BJ (cell line): Measurements from ENCODE around the gene ATF7IP2. TPM values are rescaled to one million over a fixed set of nuclear protein-coding genes. Genes with fewer than 3 reads are reported as not detected.

ENCODE experiments used
- CTCF ChIA-PET: fragments of 350-600 bp; formaldehyde crosslinking; extraction: SDS; loops from one replicate; lab custom pipeline; 2021; ENCODE audit warnings: antibody characterized with exemption, inconsistent platforms; lab: Yijun Ruan, JAX
- POLR2A ChIA-PET: fragments of 300-600 bp; sonication (Branson Sonifier 250); formaldehyde crosslinking; extraction: SDS; loops from one replicate; lab custom pipeline; 2021; ENCODE audit warnings: antibody characterized with exemption; lab: Charles Lee
- DNase-seq: peaks from one replicate; pipeline ENCODE4 v3.0.0-alpha.2; 2011; ENCODE audit warnings: low read depth
- H3K27me3 ChIP-seq: 2 replicates; pipeline ENCODE4 v1.6.0; 2011; ENCODE audit warnings: low read length; ENCODE audit not compliant: control insufficient read depth, insufficient read depth
- H3K36me3 ChIP-seq: 2 replicates; pipeline ENCODE4 v1.5.1; 2011; ENCODE audit warnings: low read length; ENCODE audit not compliant: control insufficient read depth, insufficient read depth
- H3K4me3 ChIP-seq: 2 replicates; pipeline ENCODE4 v1.5.1; 2011; ENCODE audit warnings: low read depth, mild to moderate bottlenecking, control low read depth, low read length
- polyA plus RNA-seq: library from polyadenylated mRNA; depleted of rRNA; stranded (reverse); fragments of >200 nt; gene quantifications from 2 replicates; pipeline ENCODE4 v1.2.3, GENCODE V29; 2011
- TF ChIP-seq, protein P1 (sequence below): IDR thresholded peaks from 2 replicates; pipeline ENCODE4 v1.5.1; 2011; ENCODE audit warnings: low read depth, mild to moderate bottlenecking, control low read depth, inconsistent platforms, low read length, moderate library complexity; ENCODE audit not compliant: insufficient read depth

Gene ATF7IP2
- polyA plus RNA-seq, 1 experiment: 2.5 TPM

DNA sequence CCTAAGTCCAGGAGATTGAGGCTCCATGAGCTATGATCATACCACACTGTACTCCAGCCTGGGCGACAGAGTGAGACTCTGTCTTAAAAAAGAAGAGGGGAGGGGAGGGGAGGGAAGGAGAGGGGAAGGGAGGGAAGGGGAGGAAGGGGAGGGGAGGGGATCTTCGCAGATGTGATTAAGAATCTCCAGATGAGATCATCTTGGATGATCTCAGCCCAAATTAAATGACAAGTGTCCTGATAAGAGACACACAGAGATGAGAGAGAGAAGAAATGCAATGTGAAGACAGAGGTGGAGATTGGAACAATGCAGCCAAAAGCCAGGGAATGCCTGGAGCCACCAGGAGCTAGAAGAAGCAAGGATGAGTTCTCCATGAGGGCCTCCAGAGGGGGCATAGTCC is 124.4 kb downstream of the ATF7IP2 start:
- no peak overlapping the region for H3K4me3 ChIP-seq
- DNase-seq: no peak
- no peaks in the 10 kb centered on the region for H3K36me3 ChIP-seq
- no peaks in the 10 kb centered on the region for H3K27me3 ChIP-seq
- ChIA-PET POLR2A (no interaction called here), CTCF (interaction anchor here (0.6 to 3.3 kb wide), 14 partner anchors 12 to 1374 kb away, joined by 3 to 34 read pairs (median 4); no protein-coding TSS in a partner anchor)
- TF ChIP-seq, protein P1, sequence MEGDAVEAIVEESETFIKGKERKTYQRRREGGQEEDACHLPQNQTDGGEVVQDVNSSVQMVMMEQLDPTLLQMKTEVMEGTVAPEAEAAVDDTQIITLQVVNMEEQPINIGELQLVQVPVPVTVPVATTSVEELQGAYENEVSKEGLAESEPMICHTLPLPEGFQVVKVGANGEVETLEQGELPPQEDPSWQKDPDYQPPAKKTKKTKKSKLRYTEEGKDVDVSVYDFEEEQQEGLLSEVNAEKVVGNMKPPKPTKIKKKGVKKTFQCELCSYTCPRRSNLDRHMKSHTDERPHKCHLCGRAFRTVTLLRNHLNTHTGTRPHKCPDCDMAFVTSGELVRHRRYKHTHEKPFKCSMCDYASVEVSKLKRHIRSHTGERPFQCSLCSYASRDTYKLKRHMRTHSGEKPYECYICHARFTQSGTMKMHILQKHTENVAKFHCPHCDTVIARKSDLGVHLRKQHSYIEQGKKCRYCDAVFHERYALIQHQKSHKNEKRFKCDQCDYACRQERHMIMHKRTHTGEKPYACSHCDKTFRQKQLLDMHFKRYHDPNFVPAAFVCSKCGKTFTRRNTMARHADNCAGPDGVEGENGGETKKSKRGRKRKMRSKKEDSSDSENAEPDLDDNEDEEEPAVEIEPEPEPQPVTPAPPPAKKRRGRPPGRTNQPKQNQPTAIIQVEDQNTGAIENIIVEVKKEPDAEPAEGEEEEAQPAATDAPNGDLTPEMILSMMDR: no peak

DNA sequence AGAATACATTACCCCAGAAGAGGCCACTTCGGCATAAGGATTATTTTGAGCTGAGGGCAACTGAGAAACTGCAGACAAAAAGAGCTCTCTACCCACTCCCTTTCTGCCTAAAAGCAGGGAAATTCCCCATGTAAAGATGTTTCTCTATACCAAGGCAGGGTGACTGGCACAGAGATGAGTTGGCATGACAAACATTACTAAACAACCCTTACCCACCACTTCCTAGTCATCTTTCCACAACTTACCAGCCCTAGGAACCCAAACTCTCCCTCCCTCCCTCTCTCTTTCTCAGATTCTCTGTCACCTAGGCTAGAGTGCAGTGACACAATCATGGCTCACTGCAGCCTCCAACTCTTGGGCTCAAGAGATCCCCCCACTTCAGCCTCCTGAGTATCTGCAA is 126.0 kb downstream of the ATF7IP2 start:
- CTCF ChIA-PET: interaction anchor here (0.6 to 3.5 kb wide), 3 partner anchors 11 to 226 kb away, joined by 3 to 26 read pairs (median 16); no protein-coding TSS in a partner anchor
- TF ChIP-seq, protein P1: no peak

DNA sequence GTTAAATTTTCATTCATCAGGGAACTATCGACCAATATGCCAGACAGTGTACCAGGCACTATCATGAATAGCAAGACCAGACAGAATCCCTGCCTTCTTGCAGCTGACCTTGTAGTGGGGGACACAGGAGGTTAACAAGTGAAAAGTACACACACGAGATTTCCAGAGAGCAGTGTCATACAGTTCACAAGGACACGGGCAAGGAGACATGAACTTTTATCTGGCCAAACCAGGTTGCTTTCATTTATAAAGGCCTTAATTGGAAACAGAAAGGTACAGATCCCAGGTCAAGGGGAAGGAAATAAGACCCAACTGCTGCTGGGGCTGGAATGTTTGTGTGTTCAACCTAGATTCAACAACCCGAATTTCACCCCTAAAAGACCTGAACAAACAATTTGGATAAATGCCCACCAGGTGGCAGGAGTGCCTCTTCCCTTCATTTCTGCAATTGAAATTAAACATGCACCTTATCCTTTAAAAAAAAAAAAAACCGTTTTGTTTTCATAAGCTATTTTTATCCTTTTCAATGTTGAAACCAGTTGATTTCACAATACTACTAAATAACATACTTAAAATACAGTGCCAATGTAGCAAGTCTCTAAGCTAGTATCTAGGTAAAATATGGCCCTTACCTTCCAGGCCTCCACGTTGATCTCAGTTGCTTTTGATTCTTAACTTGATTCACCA is 128.7 kb downstream of the ATF7IP2 start:
- POLR2A ChIA-PET: interaction anchor here (0.5 kb wide), 1 partner anchor 249 kb away, joined by 3 read pairs; no protein-coding TSS in a partner anchor
- peak; percentile 27 for DNase-seq
- Histone ChIP-seq H3K4me3 (no peak overlapping the region), H3K36me3 (no peaks in the 10 kb centered on the region), H3K27me3 (no peaks in the 10 kb centered on the region)
- CTCF ChIA-PET: interaction anchor here (0.5 to 5.4 kb wide), 22 partner anchors 8 to 1376 kb away, joined by 3 to 83 read pairs (median 4); partner anchors contain the start of genes EMP2 and NUBP1
- TF ChIP-seq, protein P1: peak; percentile 48

More for the DNA sequence above, 126.0 kb downstream of the ATF7IP2 start:
- Histone ChIP-seq H3K4me3 (no peak overlapping the region), H3K27me3 (no peaks in the 10 kb centered on the region), H3K36me3 (no peaks in the 10 kb centered on the region)
- no peak for DNase-seq
- POLR2A ChIA-PET: no interaction called here

DNA sequence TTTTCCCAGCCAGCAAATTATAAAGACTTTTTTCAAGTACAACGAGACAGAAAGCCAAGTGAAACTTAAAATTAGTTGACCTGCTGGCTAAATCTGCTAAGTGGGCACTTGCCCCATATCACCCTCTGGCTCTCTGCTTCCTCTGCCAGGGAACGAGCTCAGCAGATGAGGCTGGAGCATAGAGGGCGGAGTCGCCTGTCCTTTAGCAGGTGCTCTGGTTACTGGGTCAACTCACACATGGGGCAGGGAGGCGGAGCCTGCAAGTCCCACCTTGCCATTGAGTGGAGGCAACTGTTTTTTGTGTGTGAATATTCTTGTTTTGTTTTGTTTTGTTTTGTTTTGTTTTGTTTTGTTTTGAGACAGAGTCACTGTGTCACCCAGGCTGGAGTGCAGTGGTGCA is 132.0 kb downstream of the ATF7IP2 start:
- CTCF ChIA-PET: interaction anchor here (5.4 kb wide), 1 partner anchor 220 kb away, joined by 83 read pairs; no protein-coding TSS in a partner anchor
- POLR2A ChIA-PET: no interaction called here
- TF ChIP-seq, protein P1: no peak
- no peak for DNase-seq
- no peaks in the 10 kb centered on the region for H3K36me3 ChIP-seq
- no peaks in the 10 kb centered on the region for H3K27me3 ChIP-seq
- no peak overlapping the region for H3K4me3 ChIP-seq

DNA sequence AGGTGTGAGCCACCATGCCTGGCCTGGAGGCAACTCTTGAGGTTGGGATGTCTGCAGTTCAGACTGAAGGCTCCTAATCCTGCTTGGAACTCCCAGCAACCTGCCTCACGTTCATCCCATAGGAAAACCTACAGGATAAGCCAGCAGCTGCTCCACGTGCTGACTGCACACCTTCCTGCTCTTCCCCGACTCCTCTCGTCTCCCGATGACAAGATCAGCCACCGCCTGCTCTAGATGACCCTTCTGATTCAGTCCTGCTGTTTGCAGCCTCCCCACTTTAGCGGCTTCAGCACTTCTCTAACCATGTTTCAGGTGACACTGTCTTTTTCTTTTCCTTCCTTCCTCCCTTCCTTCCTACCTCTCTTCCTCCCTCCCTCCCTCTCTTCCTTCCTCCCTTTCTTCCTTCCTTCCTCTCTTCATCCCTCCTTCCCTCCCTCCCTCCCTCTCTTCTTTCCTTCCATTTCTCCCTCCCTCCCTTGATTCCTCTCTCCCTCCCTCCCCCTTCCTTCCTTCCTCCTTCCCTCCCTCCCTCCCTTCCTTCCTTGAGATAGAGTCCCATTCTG is 132.7 kb downstream of the ATF7IP2 start:
- ChIA-PET POLR2A (no interaction called here), CTCF (no interaction called here)
- TF ChIP-seq, protein P1: no peak
- Histone ChIP-seq H3K4me3 (no peak overlapping the region), H3K27me3 (no peaks in the 10 kb centered on the region), H3K36me3 (0 out of 2 replicates have a peak, but pooled peaks cover 1% of the 10 kb centered on the region)
- no peak for DNase-seq
